ENCODE data around the gene TRIM3. TPM values are rescaled to one million over a fixed set of nuclear protein-coding genes. Genes with fewer than 3 reads are reported as not detected.

The TRIM3 gene
- total and polyA plus RNA-seq, 2 of the 8 experiments (the other 6 are each of a cell fraction or from before 2014, with no cell fraction given): 10.7 to 14.3 TPM

GRCh38 chr11:6498121-6498520, 24.4 kb upstream of the TRIM3 start (continued):
- TF ChIP-seq, protein P1, sequence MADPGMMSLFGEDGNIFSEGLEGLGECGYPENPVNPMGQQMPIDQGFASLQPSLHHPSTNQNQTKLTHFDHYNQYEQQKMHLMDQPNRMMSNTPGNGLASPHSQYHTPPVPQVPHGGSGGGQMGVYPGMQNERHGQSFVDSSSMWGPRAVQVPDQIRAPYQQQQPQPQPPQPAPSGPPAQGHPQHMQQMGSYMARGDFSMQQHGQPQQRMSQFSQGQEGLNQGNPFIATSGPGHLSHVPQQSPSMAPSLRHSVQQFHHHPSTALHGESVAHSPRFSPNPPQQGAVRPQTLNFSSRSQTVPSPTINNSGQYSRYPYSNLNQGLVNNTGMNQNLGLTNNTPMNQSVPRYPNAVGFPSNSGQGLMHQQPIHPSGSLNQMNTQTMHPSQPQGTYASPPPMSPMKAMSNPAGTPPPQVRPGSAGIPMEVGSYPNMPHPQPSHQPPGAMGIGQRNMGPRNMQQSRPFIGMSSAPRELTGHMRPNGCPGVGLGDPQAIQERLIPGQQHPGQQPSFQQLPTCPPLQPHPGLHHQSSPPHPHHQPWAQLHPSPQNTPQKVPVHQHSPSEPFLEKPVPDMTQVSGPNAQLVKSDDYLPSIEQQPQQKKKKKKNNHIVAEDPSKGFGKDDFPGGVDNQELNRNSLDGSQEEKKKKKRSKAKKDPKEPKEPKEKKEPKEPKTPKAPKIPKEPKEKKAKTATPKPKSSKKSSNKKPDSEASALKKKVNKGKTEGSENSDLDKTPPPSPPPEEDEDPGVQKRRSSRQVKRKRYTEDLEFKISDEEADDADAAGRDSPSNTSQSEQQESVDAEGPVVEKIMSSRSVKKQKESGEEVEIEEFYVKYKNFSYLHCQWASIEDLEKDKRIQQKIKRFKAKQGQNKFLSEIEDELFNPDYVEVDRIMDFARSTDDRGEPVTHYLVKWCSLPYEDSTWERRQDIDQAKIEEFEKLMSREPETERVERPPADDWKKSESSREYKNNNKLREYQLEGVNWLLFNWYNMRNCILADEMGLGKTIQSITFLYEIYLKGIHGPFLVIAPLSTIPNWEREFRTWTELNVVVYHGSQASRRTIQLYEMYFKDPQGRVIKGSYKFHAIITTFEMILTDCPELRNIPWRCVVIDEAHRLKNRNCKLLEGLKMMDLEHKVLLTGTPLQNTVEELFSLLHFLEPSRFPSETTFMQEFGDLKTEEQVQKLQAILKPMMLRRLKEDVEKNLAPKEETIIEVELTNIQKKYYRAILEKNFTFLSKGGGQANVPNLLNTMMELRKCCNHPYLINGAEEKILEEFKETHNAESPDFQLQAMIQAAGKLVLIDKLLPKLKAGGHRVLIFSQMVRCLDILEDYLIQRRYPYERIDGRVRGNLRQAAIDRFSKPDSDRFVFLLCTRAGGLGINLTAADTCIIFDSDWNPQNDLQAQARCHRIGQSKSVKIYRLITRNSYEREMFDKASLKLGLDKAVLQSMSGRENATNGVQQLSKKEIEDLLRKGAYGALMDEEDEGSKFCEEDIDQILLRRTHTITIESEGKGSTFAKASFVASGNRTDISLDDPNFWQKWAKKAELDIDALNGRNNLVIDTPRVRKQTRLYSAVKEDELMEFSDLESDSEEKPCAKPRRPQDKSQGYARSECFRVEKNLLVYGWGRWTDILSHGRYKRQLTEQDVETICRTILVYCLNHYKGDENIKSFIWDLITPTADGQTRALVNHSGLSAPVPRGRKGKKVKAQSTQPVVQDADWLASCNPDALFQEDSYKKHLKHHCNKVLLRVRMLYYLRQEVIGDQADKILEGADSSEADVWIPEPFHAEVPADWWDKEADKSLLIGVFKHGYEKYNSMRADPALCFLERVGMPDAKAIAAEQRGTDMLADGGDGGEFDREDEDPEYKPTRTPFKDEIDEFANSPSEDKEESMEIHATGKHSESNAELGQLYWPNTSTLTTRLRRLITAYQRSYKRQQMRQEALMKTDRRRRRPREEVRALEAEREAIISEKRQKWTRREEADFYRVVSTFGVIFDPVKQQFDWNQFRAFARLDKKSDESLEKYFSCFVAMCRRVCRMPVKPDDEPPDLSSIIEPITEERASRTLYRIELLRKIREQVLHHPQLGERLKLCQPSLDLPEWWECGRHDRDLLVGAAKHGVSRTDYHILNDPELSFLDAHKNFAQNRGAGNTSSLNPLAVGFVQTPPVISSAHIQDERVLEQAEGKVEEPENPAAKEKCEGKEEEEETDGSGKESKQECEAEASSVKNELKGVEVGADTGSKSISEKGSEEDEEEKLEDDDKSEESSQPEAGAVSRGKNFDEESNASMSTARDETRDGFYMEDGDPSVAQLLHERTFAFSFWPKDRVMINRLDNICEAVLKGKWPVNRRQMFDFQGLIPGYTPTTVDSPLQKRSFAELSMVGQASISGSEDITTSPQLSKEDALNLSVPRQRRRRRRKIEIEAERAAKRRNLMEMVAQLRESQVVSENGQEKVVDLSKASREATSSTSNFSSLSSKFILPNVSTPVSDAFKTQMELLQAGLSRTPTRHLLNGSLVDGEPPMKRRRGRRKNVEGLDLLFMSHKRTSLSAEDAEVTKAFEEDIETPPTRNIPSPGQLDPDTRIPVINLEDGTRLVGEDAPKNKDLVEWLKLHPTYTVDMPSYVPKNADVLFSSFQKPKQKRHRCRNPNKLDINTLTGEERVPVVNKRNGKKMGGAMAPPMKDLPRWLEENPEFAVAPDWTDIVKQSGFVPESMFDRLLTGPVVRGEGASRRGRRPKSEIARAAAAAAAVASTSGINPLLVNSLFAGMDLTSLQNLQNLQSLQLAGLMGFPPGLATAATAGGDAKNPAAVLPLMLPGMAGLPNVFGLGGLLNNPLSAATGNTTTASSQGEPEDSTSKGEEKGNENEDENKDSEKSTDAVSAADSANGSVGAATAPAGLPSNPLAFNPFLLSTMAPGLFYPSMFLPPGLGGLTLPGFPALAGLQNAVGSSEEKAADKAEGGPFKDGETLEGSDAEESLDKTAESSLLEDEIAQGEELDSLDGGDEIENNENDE (IDR thresholded peaks at IDR 0.05; ENCODE audit: insufficient replicate concordance, low read length): no peak
- TF ChIP-seq JUND (IDR thresholded peaks at IDR 0.05; ENCODE audit: low read length) (no peak), EP300 (IDR thresholded peaks at IDR 0.05; ENCODE audit: borderline replicate concordance in 1 of 2, low read depth in 2 of 2, low read length in 2 of 2) (no peak), PHF8 (conservative IDR thresholded peaks at IDR 0.05; ENCODE audit: low read depth, low read length) (no peak), MAX (IDR thresholded peaks at IDR 0.05) (no peak), POU5F1 (IDR thresholded peaks at IDR 0.05; ENCODE audit: low read depth, low read length) (no peak), KDM1A (IDR thresholded peaks at IDR 0.05; ENCODE audit: borderline replicate concordance, low read length) (no peak), SRF (IDR thresholded peaks at IDR 0.05; ENCODE audit: low read depth, low read length) (no peak), ASH2L (IDR thresholded peaks at IDR 0.05; ENCODE audit: low read length) (no peak), JUN (IDR thresholded peaks at IDR 0.05; ENCODE audit: low read depth, low read length) (no peak), SUZ12 (IDR thresholded peaks at IDR 0.05; ENCODE audit: low read length) (no peak), MAFK (IDR thresholded peaks at IDR 0.05; ENCODE audit: low read depth, low read length) (no peak)

Data from H1 (cell line).